ENCODE measurements around the gene IFTAP.

IFTAP gene

DNA sequence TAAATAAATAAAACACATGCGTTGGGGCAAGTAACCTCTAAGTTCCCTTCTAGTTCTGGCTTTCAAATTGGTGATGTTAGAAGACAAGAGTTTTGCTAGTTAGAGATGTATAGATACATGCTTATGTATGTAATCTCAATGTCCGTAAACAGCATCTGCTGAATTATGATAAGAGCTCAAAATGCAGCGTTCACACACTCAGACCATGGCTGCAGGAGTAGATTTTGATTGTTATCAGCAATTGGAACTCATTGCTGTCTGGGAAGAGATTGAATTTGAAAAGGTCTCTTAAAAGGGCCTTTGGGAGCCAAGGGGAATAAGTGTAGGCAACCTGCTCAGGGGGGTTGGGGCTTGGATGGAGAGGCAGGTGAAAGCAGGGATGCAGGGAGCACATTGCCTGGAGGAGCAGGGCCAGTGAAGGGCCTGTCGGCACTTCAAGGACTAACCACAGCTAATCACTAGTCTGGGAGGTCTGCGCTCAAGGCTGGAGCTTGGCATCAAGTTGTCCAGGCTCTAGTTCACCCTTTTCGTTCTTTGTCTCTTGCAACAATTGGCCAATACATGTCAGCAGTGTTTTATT lies 29.2 kb upstream of the IFTAP start:
- H3K4me3 ChIP-seq (ENCODE audit: low read depth, low read length) = no peak overlapping the region
- TF ChIP-seq, protein P1, sequence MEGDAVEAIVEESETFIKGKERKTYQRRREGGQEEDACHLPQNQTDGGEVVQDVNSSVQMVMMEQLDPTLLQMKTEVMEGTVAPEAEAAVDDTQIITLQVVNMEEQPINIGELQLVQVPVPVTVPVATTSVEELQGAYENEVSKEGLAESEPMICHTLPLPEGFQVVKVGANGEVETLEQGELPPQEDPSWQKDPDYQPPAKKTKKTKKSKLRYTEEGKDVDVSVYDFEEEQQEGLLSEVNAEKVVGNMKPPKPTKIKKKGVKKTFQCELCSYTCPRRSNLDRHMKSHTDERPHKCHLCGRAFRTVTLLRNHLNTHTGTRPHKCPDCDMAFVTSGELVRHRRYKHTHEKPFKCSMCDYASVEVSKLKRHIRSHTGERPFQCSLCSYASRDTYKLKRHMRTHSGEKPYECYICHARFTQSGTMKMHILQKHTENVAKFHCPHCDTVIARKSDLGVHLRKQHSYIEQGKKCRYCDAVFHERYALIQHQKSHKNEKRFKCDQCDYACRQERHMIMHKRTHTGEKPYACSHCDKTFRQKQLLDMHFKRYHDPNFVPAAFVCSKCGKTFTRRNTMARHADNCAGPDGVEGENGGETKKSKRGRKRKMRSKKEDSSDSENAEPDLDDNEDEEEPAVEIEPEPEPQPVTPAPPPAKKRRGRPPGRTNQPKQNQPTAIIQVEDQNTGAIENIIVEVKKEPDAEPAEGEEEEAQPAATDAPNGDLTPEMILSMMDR (IDR thresholded peaks at IDR 0.05; ENCODE audit: low read depth, low read length) = no peak

DNA sequence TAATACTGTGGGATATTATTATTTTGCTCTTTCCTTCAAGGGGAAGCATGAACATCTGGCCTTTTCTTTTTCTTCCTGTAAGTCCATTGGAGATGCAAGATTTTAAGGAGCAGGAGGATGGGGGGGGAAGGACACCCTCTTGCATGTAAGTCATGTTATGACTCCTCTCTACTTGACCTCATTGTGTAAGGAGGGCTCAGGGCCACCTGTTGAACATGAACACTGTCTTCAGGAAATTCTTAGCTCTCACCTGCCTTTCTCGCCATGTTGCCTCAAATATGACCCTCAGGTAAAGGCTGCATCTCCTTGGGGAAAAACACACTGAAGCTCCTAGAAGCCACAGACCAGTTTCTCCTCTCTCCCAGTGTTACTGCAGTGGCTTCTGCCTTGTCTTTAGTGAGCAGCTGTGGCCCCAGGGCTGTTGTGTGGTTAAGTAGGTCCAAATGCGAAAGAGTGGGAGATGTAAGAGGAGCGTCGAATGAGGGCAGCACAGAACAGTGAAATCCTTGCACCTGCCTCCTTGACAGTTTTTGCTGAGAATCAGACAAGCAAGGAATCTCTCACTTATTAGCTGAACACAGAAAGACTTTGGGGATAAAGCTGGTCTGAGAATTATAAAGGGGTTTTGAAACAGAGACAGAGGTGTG lies 27.8 kb upstream of the IFTAP start:
- TF ChIP-seq, protein P1 (IDR thresholded peaks at IDR 0.05; ENCODE audit: low read depth, low read length) = no peak
- no peak overlapping the region for H3K4me3 ChIP-seq (ENCODE audit: low read depth, low read length)

DNA sequence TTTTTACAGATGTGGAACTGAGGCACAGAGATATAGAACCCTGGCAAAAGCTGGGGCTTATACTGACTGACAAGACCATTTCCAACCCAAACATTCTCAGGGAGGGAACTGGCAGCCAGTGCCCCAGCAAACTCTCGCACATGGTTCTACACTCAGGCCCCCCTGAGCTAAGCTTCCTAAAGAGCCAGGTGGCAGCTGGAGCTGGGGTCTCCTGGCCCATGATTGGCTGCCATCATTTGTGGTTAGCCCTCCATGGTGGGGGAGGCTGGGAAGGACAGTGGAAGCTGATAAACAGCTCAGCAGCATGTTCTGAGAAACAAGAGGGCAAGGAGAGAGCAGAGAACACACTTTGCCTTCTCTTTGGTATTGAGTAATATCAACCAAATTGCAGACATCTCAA lies 26.6 kb upstream of the IFTAP start, which contains the start of gene RAG1:
TSS of gene RAG1 (plus strand) at position 314 of the 400 bp plus-strand sequence. CDS start 5,298 bp downstream, outside the sequence.
- no peak within 1 kb of the TSS for H3K4me3 ChIP-seq (ENCODE audit: low read depth, low read length)
- TF ChIP-seq, protein P1 (IDR thresholded peaks at IDR 0.05; ENCODE audit: low read depth, low read length) = no peak

DNA sequence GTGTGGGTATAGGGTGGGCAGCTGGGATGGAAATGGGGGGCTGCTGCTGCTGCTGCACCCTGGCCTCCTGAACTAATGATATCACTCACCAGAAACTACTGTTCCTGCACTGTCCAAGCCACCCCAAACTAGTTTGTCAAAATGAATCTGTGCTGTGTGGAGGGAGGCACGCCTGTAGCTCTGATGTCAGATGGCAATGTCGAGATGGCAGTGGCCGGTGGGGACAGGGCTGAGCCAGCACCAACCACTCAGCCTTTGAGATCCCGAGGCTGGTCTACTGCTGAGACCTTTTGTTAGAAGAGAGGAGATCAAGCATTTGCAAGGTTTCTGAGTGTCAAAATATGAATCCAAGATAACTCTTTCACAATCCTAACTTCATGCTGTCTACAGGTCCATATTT lies 25.2 kb upstream of the IFTAP start:
- H3K4me3 ChIP-seq (ENCODE audit: low read depth, low read length) = no peak overlapping the region
- TF ChIP-seq, protein P1 (IDR thresholded peaks at IDR 0.05; ENCODE audit: low read depth, low read length) = no peak

DNA sequence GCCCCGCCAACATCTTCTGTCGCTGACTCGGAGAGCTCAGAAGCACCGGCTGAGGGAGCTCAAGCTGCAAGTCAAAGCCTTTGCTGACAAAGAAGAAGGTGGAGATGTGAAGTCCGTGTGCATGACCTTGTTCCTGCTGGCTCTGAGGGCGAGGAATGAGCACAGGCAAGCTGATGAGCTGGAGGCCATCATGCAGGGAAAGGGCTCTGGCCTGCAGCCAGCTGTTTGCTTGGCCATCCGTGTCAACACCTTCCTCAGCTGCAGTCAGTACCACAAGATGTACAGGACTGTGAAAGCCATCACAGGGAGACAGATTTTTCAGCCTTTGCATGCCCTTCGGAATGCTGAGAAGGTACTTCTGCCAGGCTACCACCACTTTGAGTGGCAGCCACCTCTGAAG lies 19.8 kb upstream of the IFTAP start:
- TF ChIP-seq, protein P1 (IDR thresholded peaks at IDR 0.05; ENCODE audit: low read depth, low read length) = no peak
- H3K4me3 ChIP-seq (ENCODE audit: low read depth, low read length) = no peak overlapping the region

DNA sequence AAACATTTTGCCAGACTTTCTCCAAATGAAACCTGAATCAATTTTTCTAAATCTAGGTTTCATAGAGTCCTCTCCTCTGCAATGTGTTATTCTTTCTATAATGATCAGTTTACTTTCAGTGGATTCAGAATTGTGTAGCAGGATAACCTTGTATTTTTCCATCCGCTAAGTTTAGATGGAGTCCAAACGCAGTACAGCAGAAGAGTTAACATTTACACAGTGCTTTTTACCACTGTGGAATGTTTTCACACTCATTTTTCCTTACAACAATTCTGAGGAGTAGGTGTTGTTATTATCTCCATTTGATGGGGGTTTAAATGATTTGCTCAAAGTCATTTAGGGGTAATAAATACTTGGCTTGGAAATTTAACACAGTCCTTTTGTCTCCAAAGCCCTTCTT lies 16.9 kb upstream of the IFTAP start:
- H3K4me3 ChIP-seq (ENCODE audit: low read depth, low read length) = no peak overlapping the region
- TF ChIP-seq, protein P1 (IDR thresholded peaks at IDR 0.05; ENCODE audit: low read depth, low read length) = no peak

DNA sequence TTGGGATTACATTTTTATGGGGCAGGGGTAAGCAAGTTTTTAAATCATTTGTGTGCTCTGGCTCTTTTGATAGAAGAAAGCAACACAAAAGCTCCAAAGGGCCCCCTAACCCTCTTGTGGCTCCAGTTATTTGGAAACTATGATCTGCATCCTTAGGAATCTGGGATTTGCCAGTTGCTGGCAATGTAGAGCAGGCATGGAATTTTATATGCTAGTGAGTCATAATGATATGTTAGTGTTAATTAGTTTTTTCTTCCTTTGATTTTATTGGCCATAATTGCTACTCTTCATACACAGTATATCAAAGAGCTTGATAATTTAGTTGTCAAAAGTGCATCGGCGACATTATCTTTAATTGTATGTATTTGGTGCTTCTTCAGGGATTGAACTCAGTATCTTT lies 16.4 kb upstream of the IFTAP start:
- TF ChIP-seq, protein P1 (IDR thresholded peaks at IDR 0.05; ENCODE audit: low read depth, low read length) = no peak

More for the DNA sequence above, 16.4 kb upstream of the IFTAP start:
- no peak overlapping the region for H3K4me3 ChIP-seq (ENCODE audit: low read depth, low read length)
